NCI-H460 (cell line): ENCODE measurements around the gene EXT2. TPM values are rescaled to one million over a fixed set of nuclear protein-coding genes. Genes with fewer than 3 reads are reported as not detected.

Experiments
- DNase-seq: peaks from one replicate; pipeline ENCODE4 v3.0.0-alpha.2; 2016; ENCODE audit warnings: low read depth; ENCODE audit errors: extremely low read depth
- total RNA-seq: library from RNA; depleted of rRNA; stranded (reverse); fragments of >200 nt; shearing (Covaris generic); gene quantifications from 2 replicates; pipeline ENCODE4 v1.2.3, GENCODE V29; 2014

EXT2 gene
- total RNA-seq, 1 experiment from 2014 or later: 63.8 TPM

DNA sequence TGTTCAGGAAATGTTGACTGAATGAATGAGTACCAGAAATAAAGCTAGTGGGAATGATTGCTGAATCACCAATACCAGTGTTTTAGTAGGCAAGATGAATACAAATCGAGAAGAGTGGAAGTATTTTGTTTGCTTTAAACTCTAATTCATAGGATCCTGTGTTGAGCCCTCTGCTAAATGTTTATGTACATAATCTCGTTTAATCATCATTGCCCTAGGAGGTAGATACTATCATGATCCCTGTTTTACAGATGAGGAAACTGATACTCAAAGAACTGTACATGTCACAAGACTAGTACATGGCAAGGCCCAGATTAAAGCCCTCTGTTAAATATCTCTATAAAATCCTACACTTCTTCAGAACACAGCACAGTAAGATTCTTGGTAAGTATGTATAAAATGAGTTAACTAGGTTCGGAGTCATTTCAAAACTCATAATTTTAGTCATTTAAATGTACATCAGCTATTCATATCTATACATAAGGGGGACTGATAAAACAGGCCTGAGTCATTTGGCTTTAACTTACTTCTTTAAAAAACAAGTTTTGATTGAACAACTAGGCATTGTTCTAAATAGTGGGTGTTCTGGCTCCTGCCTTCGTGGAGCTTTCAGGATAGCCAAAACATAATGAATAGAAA, 97.1 kb downstream of the EXT2 start:
- DNase-seq: no peak

DNA sequence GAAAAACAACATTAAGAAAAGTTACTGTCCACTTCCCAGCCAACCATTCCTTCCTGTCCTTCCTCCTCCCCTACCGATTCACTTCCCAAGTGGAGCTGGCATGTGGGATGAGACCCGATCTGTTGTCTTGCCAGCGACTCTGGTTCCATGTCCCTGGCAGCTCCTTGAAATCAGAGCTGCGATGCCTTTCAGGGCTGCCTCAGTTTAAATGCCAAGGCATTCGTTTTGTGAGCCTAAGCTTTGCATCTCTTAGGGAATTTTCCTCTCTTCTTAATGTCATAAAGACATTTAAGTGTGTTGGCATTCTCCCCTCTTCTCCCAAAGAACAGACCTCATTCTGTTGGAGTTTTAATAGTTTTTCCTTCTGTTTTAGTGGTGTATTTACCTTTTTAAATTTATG, 98.4 kb downstream of the EXT2 start:
- no peak for DNase-seq

DNA sequence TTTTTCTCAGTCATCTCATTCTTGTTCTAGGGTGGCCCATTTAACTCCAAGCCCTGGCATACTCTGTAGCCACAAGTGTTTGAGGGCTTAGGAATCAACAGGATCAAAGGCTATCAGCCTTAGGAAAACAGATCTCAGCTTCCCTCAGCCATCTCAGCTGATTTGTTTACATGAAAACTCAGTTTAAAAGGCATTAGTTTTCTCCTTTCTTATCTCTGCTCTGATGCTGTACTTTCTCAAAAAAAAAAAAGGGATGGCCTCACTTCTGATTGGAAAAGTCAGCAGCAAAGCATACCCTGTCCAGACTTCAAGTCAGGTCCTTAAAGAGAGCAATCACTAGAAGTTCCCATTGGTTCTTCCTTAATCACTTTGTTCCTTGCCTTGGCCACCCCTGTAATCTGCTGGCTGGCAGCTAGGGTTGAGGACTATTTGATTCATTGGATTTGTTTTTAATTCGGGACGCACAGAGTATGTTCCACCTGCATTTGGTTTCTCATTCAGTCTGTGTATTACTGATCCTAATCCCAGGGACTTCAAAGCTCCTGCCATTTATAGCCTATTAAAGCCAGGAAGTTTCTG, 102.8 kb downstream of the EXT2 start:
- DNase-seq: no peak

DNA sequence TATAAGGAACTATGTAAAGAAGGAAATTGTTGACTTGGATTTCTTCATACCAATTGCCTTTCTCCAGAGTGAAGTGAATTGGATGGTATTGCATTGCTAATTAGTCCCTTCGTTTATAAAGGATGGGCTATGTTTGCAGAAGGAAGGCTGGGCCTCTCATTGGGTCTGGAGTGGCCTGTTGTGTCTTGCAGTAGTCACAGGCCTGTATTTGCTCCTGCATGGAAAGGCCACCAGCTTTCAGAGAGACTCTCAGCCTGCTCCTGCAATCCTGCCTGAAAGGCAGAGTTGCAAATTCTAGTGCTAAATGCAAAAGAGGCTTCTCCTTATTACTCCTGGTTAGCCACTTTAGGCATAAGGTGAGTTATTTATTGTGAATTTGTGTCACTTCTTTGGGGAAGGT, 103.8 kb downstream of the EXT2 start:
- DNase-seq: no peak

DNA sequence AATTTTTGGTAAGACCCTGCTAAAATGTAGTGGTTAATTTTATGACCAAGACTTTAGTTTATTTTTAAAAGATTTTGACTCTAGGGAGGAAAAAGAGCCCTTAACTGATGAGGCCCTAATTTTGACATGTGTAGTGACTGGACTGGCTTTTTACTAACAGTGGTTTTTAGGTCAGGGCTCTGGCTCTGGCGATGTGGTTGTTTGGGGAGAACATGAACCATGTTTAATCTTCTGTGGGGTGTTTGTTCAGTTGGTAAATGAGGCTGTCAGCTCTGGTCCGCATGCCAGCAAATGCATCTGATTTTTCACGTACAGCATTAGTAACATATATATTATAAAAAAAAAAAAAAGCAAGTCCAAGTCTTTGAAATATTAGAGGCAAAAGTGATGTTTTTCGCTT, 104.3 kb downstream of the EXT2 start:
- no peak for DNase-seq

GRCh38 chr11:44203270-44204043, 108.0 kb downstream of the EXT2 start:
- DNase-seq: no peak

DNA sequence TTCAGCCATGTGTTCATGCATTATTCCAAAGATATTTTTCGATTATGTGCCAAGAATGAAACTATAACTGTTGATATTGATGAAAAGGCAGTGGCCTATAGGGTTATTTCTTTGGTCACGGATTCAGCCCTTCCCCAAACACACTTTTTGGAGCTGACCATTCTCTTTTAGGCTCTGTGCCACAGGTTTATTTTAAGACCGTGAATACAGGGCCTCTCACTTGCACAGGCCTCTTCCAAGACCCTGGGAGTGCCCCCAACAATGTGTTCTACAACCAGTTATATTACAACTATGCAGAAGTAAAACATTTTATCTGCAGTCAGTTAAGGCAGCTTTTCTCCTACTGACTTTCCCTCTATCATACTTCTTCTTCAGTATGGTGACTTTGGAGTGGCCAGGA, 109.9 kb downstream of the EXT2 start:
- no peak for DNase-seq

DNA sequence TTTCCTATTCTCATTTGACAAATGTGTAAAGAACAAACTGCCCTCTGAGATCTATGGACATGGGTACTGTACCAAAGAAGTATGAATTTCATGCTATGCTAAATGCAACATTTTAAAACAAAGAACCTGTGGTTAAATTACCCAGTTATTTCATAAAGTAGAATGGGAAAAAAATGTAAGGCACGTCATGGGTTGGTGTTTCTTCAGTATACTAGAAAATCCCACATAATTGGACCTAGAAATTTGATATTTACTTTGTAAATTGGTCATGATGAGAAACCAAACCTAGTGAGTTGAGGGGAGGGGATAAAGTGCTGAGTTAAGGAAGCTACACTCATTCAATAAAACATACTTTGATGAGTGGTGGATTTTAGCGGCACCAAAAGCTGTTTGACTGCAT, 110.4 kb downstream of the EXT2 start:
- DNase-seq: no peak

DNA sequence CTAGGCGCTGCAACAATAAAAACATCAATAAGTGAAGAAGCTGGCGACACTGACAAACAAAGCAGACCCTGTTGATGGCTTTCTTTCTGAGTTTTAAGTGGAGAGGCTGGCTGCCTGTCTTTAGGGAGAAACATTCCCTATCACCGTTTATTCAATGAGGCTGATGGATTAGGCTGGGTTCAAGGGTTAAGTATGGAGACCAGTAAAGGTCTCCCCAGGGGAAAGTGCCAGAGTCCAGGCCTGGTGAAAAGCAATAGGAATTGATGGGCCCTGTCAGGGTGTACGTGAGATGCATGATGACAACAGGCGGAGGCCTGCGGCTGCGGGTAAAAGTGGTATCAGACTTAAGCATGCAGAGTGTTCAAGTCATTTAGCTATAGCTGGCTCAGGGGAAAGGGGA, 111.8 kb downstream of the EXT2 start:
- no peak for DNase-seq

GRCh38 chr11:44208976-44209603, 113.6 kb downstream of the EXT2 start:
- no peak for DNase-seq

- no peak for DNase-seq
Measured at GRCh38 chr11:44212128-44212527, 116.7 kb downstream of the EXT2 start.

DNA sequence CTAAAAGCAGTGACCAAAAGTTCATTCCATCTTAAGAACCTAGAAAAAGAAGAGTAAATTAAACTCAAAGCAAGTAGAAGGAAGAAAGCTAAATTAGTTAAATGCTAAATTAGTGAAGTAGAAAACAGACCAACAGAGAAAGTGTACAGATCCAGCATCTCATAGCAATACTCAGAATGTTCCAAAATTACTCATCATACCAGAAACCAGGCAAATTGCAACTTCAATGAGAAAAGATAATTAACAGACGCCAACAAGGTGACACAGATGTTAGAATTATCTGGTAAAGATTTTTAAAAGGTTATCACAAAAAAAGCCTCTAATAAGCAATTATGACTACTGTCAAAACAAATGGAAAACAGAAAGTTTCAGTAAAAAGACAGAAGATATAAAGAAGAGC, 117.7 kb downstream of the EXT2 start:
- DNase-seq: no peak

DNA sequence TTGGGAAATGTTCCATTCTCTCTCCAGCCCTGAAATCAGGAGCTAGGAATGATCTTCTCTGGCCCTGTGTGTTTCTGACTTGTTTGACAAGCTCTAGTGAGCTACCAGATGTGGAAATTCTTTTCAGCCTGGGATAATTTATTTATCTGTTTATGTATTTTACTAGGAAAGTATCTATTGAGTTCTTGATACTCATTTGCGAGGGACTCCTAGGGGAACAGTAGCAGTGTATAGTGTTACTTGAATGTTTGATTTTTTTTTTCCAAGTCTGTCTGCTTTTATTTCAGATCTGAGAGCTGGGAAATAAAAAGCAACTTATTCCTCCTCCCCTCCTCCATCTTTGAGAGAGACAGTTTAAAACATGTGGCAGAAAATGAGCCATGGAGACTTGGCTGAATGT, 122.0 kb downstream of the EXT2 start:
- DNase-seq: no peak

DNA sequence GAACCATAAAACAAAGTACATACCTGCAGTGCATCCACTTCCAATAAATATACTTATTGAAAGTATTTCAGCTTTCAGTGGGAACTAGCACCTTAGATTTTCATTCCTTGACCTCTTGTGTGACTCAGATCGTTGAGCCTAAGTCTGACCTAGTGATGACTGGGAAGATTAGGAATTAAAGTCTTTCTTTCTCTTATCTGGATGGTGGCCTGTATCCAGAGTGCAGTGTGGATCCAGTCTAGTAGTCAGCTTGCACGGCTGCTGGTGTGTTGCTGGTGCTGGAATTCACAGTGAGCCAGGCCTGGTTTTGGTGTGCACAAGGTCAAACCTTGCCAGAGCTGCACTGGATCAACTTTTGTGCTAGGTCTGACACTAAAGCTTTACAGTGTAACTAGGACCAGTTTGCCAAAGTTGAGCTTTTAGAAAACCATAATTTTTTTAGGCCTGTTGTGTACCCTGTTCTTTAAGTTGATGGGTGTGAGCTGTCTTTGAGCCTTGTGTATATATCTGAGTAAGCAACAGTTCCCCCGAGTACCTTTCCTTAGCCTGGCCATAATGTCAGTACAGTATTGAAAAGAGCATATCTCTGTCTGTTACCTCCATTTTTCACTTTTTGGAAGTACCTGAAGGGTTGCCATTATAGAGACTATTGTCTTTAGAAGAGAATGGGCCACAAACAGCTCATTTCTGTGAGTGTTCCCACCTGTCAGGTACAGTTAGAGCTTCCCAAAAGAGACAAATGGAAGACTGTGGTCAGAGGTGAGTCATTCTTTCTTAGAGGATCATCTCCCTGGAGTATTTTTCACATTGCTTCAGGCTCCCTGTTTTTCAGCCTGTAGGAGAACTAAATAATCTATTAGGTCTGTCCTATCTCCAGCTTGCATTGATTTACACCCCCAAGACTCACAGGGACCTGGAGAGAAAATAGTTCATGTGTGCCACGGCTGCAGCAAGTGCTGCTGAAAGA, 124.6 kb downstream of the EXT2 start:
- no peak for DNase-seq

DNA sequence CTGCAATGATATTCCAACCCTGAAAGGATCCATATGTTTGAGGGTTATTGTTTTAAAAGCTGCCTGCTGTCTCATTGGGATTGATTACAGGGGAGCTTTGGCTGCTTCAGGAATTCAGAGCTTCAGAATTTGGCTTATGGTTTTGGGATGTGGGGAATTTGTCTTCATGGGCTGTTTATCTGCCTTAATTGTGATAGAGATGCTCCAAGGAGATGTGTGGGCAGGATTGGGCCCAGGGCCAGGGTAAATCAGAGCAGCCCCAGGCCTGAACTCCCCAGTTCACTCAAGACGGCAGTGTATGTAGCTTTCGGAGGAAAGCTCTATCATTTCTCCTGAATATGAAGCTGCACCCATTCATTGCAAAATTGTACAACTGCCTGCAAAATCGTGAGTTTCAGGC, 126.0 kb downstream of the EXT2 start:
- DNase-seq: no peak

DNA sequence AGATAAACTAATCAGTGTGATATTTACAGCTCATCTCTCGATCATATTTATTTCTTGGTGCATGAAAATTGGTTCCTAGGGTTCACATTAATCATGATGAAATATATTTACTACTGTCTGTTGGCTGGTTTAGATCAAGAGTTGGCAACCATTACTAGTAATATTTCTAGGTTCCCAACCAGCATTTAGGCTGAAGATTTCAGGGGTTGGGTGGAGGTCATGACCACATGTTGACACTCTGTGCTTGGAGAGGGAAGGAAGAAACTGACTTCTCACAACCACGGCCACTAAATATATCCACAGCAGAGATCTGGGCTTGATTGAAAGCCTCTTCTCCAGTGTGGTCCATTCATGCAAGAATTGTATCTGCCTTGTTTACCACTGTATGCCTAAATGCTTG, 126.5 kb downstream of the EXT2 start:
- no peak for DNase-seq

DNA sequence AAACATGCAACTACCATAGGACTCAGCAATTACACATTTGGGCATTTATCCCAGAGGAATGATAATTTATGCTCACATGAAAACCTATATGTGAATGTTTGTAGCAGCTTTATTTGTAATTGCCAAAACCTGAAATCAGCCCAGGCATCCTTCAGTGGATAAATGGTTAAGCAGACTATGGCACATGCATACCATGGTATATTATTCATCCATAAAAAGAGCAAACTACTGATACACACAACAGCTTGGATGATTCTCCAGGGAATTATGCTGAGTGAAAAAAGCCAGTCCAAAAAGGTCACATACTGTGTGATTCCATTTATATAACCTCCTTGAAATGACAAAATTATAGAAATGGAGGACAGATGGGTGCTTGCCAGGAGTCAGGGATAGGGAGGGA, 127.8 kb downstream of the EXT2 start:
- DNase-seq: no peak

GRCh38 chr11:44224867-44225501, 129.5 kb downstream of the EXT2 start:
- DNase-seq: no peak

DNA sequence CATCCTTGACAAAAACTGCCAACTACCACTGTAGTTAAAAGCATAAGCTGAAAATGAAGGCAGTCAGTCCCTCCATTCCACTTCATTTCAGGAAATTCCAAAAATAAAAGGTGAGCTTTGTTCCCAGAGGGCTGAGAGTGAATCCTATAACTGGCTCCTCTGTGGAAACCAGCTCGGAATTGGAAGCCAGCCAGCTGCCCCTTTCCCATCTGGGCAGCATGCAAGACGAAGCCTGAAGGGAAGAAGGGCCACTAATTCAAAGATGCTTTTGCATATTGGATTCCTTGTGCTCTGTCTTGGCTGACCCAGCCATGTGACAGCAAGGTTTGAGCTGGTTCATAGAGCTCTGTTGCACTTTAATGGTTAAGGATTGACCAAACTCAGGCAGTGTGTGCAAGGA, 131.0 kb downstream of the EXT2 start:
- DNase-seq: no peak

- no peak for DNase-seq
Measured at GRCh38 chr11:44226945-44227344, 131.5 kb downstream of the EXT2 start.
